Neuronal stem cell (in vitro differentiated cells): ENCODE data around the gene SLC30A2.

Source experiments
- DNase-seq: peaks from one replicate; pipeline ENCODE4 v3.0.0-alpha.2; 2013; ENCODE audit warnings: low spot score
- H2AFZ ChIP-seq: one replicate; pipeline ENCODE4 v1.6.1; 2013; ENCODE audit warnings: mild to moderate bottlenecking, low read length, inconsistent platforms
- H2AK5ac ChIP-seq: 2 replicates; pipeline ENCODE4 v1.6.1; 2013; ENCODE audit warnings: low read depth, mild to moderate bottlenecking, inconsistent platforms, low read length, moderate library complexity, mixed read lengths
- H2BK120ac ChIP-seq: 2 replicates; pipeline ENCODE4 v1.6.1; 2013; ENCODE audit warnings: low read depth, mild to moderate bottlenecking, inconsistent platforms, low read length, moderate library complexity, mixed read lengths
- H2BK12ac ChIP-seq: one replicate; pipeline ENCODE4 v1.6.1; 2013; ENCODE audit warnings: low read length, inconsistent platforms
- H2BK15ac ChIP-seq: 2 replicates; pipeline ENCODE4 v1.6.1; 2013; ENCODE audit warnings: mild to moderate bottlenecking, low read length, inconsistent platforms, mixed read lengths
- H2BK5ac ChIP-seq: one replicate; pipeline ENCODE4 v1.6.1; 2013; ENCODE audit warnings: inconsistent platforms, mild to moderate bottlenecking, low read length, moderate library complexity
- H3K14ac ChIP-seq: one replicate; pipeline ENCODE4 v1.6.1; 2013; ENCODE audit warnings: low read length, inconsistent platforms
- H3K18ac ChIP-seq: 2 replicates; pipeline ENCODE4 v1.6.1; 2013; ENCODE audit warnings: low read length, inconsistent platforms
- H3K23ac ChIP-seq: 2 replicates; pipeline ENCODE4 v1.6.1; 2013; ENCODE audit warnings: low read depth, mild to moderate bottlenecking, mixed read lengths, low read length, inconsistent platforms; ENCODE audit not compliant: poor library complexity
- H3K27ac ChIP-seq: replicated peaks from 3 replicates; pipeline ENCODE4 v1.5.1; 2013; ENCODE audit warnings: low read length, inconsistent platforms
- H3K27me3 ChIP-seq, 3 experiments: 2 replicates each; pipeline ENCODE4 v1.6.1; 2013; ENCODE audit warnings: low read length in 3 of 3, mild to moderate bottlenecking in 2 of 3, inconsistent platforms in 1 of 3, low read depth in 1 of 3, mixed read lengths in 1 of 3, moderate library complexity in 1 of 3; ENCODE audit not compliant: control insufficient read depth in 3 of 3, insufficient read depth in 3 of 3
- H3K36me3 ChIP-seq, 2 donors: replicated peaks in 1 of 2; 2 replicates each; pipeline ENCODE4 v1.6.1; 2013; ENCODE audit warnings: low read length in 2 of 2; ENCODE audit not compliant: control insufficient read depth in 2 of 2, insufficient read depth in 2 of 2
- H3K4ac ChIP-seq: 2 replicates; pipeline ENCODE4 v1.6.1; 2013; ENCODE audit warnings: inconsistent platforms, mild to moderate bottlenecking, low read length, moderate library complexity
- H3K4me1 ChIP-seq, 2 donors: 1 replicate in 1 of 2; 2 replicates in 1 of 2; pipeline ENCODE4 v1.6.1; 2013; ENCODE audit warnings: low read length in 2 of 2, low read depth in 1 of 2; ENCODE audit not compliant: control insufficient read depth in 2 of 2, insufficient read depth in 1 of 2
- H3K4me2 ChIP-seq: one replicate; pipeline ENCODE4 v1.6.1; 2013; ENCODE audit warnings: mild to moderate bottlenecking, low read length, inconsistent platforms; ENCODE audit not compliant: insufficient read depth, poor library complexity, severe bottlenecking
- H3K4me3 ChIP-seq, 2 donors: 2 replicates each; pipeline ENCODE4 v1.5.1; 2013; ENCODE audit warnings: low read length in 2 of 2, mild to moderate bottlenecking in 2 of 2, inconsistent platforms in 1 of 2, moderate library complexity in 1 of 2
- H3K79me1 ChIP-seq: one replicate; pipeline ENCODE4 v1.6.1; 2013; ENCODE audit warnings: low read depth, mild to moderate bottlenecking, inconsistent platforms, low read length, moderate library complexity
- H3K9ac ChIP-seq: one replicate; pipeline ENCODE4 v1.6.1; 2013; ENCODE audit warnings: mild to moderate bottlenecking, low read depth, low read length, inconsistent platforms; ENCODE audit not compliant: poor library complexity
- H3K9me3 ChIP-seq, 2 donors: replicated peaks in 1 of 2; 2 replicates each; pipeline versions ENCODE3 to v1.6.1; 2013; ENCODE audit warnings: low read length in 2 of 2, mild to moderate bottlenecking in 2 of 2, inconsistent platforms in 1 of 2, low read depth in 1 of 2, mixed read lengths in 1 of 2, moderate library complexity in 1 of 2; ENCODE audit not compliant: control insufficient read depth in 2 of 2, insufficient read depth in 1 of 2
- H4K8ac ChIP-seq: one replicate; pipeline ENCODE4 v1.6.1; 2013; ENCODE audit warnings: low read depth, mild to moderate bottlenecking, inconsistent platforms, low read length, moderate library complexity
- H4K91ac ChIP-seq: one replicate; pipeline ENCODE4 v1.6.1; 2013; ENCODE audit warnings: low read length, low read depth, mild to moderate bottlenecking, inconsistent platforms; ENCODE audit not compliant: poor library complexity
- WGBS, 2 donors: extraction: QIAGEN DNeasy Blood & Tissue Kit; methylation state at CpG; one replicate each; pipeline ENCODE4 v1.1.7; 2013; ENCODE audit warnings: missing lambda C conversion rate in 2 of 2, mixed read lengths in 1 of 2; ENCODE audit not compliant: insufficient read length in 2 of 2, insufficient replicate concordance in 1 of 2; ENCODE audit errors: extremely low coverage in 2 of 2; 5-methylcytosine and 5-hydroxymethylcytosine counted together

SLC30A2 gene

GRCh38 chr1:26084091-26084561 lies 38.2 kb upstream of the SLC30A2 start:
- no peak overlapping the region for H3K4me3 ChIP-seq
- no peak overlapping the region for H2BK15ac ChIP-seq
- no peak overlapping the region for H2AFZ ChIP-seq
- no peak overlapping the region for H2BK120ac ChIP-seq
- H3K79me1 ChIP-seq: no peaks in the 10 kb centered on the region
- DNase-seq: no peak
- H2BK5ac ChIP-seq: no peak overlapping the region
- no peak overlapping the region for H2AK5ac ChIP-seq
- H3K36me3 ChIP-seq: no peaks in the 10 kb centered on the region
- no peak overlapping the region for H3K27ac ChIP-seq
- peaks cover 0 to 22% (median 0%) of the 10 kb centered on the region in 3 experiments for H3K27me3 ChIP-seq
- no peaks in the 10 kb centered on the region for H3K9me3 ChIP-seq
- no peak overlapping the region for H3K4me2 ChIP-seq
- no CpG with 5 or more reads among the region's 2 CpGs for WGBS, 2 donors
- H3K9ac ChIP-seq: no peak overlapping the region
- no peak overlapping the region for H3K4ac ChIP-seq
- H3K23ac ChIP-seq: no peak overlapping the region
- H4K8ac ChIP-seq: no peak overlapping the region
- H2BK12ac ChIP-seq: no peak overlapping the region
- H4K91ac ChIP-seq: no peak overlapping the region
- H3K18ac ChIP-seq: no peak overlapping the region
- no peak overlapping the region for H3K14ac ChIP-seq
- peaks cover 0 to under 1% of the 10 kb centered on the region in 2 donors for H3K4me1 ChIP-seq

- no peak overlapping the region for H2BK15ac ChIP-seq
- H3K79me1 ChIP-seq: no peaks in the 10 kb centered on the region
- H2BK5ac ChIP-seq: no peak overlapping the region
- no peak overlapping the region for H4K8ac ChIP-seq
- no peak overlapping the region for H4K91ac ChIP-seq
- WGBS, 2 donors: no CpG with 5 or more reads among the region's 5 CpGs
- H2BK12ac ChIP-seq: no peak overlapping the region
- DNase-seq: no peak
- H3K23ac ChIP-seq: no peak overlapping the region
- no peak overlapping the region for H2AFZ ChIP-seq
- peaks cover 0 to 31% (median 0%) of the 10 kb centered on the region in 3 experiments for H3K27me3 ChIP-seq
- H3K4me3 ChIP-seq: no peak overlapping the region
- no peak overlapping the region for H3K4ac ChIP-seq
- H2BK120ac ChIP-seq: no peak overlapping the region
- no peak overlapping the region for H3K9ac ChIP-seq
- no peaks in the 10 kb centered on the region for H3K9me3 ChIP-seq
- no peak overlapping the region for H3K14ac ChIP-seq
- H3K36me3 ChIP-seq: no peaks in the 10 kb centered on the region
- peaks cover 0 to 4% of the 10 kb centered on the region in 2 donors for H3K4me1 ChIP-seq
- H3K27ac ChIP-seq: no peak overlapping the region
- H2AK5ac ChIP-seq: no peak overlapping the region
- no peak overlapping the region for H3K4me2 ChIP-seq
- no peak overlapping the region for H3K18ac ChIP-seq
Measured at GRCh38 chr1:26083208-26083607, 37.3 kb upstream of the SLC30A2 start.

GRCh38 chr1:26082020-26082350 lies 36.1 kb upstream of the SLC30A2 start:
- Histone ChIP-seq H3K4me3 (no peak overlapping the region), H3K14ac (no peak overlapping the region), H3K4me2 (no peak overlapping the region), H2BK12ac (no peak overlapping the region), H3K4me1 (peaks cover 0 to 4% of the 10 kb centered on the region in 2 donors), H3K18ac (no peak overlapping the region), H3K79me1 (no peaks in the 10 kb centered on the region), H2BK120ac (no peak overlapping the region), H4K91ac (no peak overlapping the region), H2BK15ac (no peak overlapping the region), H2AFZ (no peak overlapping the region), H3K9ac (no peak overlapping the region), H3K27ac (no peak overlapping the region), H3K36me3 (no peaks in the 10 kb centered on the region), H2BK5ac (no peak overlapping the region), H3K4ac (no peak overlapping the region), H3K23ac (no peak overlapping the region), H4K8ac (no peak overlapping the region), H3K9me3 (no peaks in the 10 kb centered on the region), H2AK5ac (no peak overlapping the region), H3K27me3 (peaks cover 0 to 32% (median 0%) of the 10 kb centered on the region in 3 experiments)
- no CpG with 5 or more reads among the region's 3 CpGs for WGBS, 2 donors
- DNase-seq: no peak

- no peak overlapping the region for H3K4ac ChIP-seq
- DNase-seq: no peak
- no peak overlapping the region for H3K14ac ChIP-seq
- no CpG with 5 or more reads among the region's 8 CpGs for WGBS, 2 donors
- no peak overlapping the region for H2AFZ ChIP-seq
- H3K4me2 ChIP-seq: no peak overlapping the region
- no peak overlapping the region for H2BK120ac ChIP-seq
- no peak overlapping the region for H3K23ac ChIP-seq
- no peaks in the 10 kb centered on the region for H3K79me1 ChIP-seq
- H4K91ac ChIP-seq: no peak overlapping the region
- no peaks in the 10 kb centered on the region for H3K36me3 ChIP-seq
- no peak overlapping the region for H3K4me3 ChIP-seq
- H3K27ac ChIP-seq: no peak overlapping the region
- no peak overlapping the region for H4K8ac ChIP-seq
- no peak overlapping the region for H2BK12ac ChIP-seq
- no peak overlapping the region for H3K9ac ChIP-seq
- H2AK5ac ChIP-seq: no peak overlapping the region
- H3K4me1 ChIP-seq: peaks cover 0 to 4% of the 10 kb centered on the region in 2 donors
- no peaks in the 10 kb centered on the region for H3K9me3 ChIP-seq
- peaks cover 0 to 32% (median 0%) of the 10 kb centered on the region in 3 experiments for H3K27me3 ChIP-seq
- no peak overlapping the region for H2BK5ac ChIP-seq
- no peak overlapping the region for H3K18ac ChIP-seq
- no peak overlapping the region for H2BK15ac ChIP-seq
Measured at GRCh38 chr1:26081267-26082019, 35.5 kb upstream of the SLC30A2 start.
